ENCODE measurements around the gene KRTAP12-2. TPM values are rescaled to one million over a fixed set of nuclear protein-coding genes. Genes with fewer than 3 reads are reported as not detected.

The KRTAP12-2 gene

GRCh38 chr21:44617071-44617501 is 49.6 kb downstream of the KRTAP12-2 start:
- WGBS (ENCODE audit: extremely low coverage, insufficient coverage, low lambda C conversion rate) = no CpG with 5 or more reads among the region's 8 CpGs
- H3K4me2 ChIP-seq (ENCODE audit: low read length) = no peak overlapping the region
- no peaks in the 10 kb centered on the region for H3K27me3 ChIP-seq (ENCODE audit: insufficient read depth, low read length, poor library complexity)
- H2BK15ac ChIP-seq (replicated peaks; ENCODE audit: low read depth) = no peak overlapping the region
- no peak overlapping the region for H2BK5ac ChIP-seq (ENCODE audit: low read length)
- H3K36me3 ChIP-seq (ENCODE audit: control insufficient read depth, insufficient read depth, low read length) = no peaks in the 10 kb centered on the region
- DNase-seq = no peak
- no peak overlapping the region for H3K18ac ChIP-seq (ENCODE audit: low read length)
- no peak overlapping the region for H3K56ac ChIP-seq (ENCODE audit: low read length)
- H3K23ac ChIP-seq (ENCODE audit: low read length) = no peak overlapping the region
- no peak overlapping the region for H3K27ac ChIP-seq (ENCODE audit: low read depth, low read length)
- H3K9ac ChIP-seq (ENCODE audit: low read length) = no peak overlapping the region
- no peak overlapping the region for H2AK5ac ChIP-seq (ENCODE audit: low read length)
- H2BK120ac ChIP-seq (ENCODE audit: low read depth, low read length) = no peak overlapping the region
- no peaks in the 10 kb centered on the region for H3K79me2 ChIP-seq (ENCODE audit: control insufficient read depth, insufficient read depth, low read length)
- H4K8ac ChIP-seq (ENCODE audit: low read depth, low read length) = no peak overlapping the region
- no peak overlapping the region for H3K4me3 ChIP-seq (ENCODE audit: low read length)
- H4K5ac ChIP-seq (ENCODE audit: low read length) = no peak overlapping the region
- H3K4me1 ChIP-seq (ENCODE audit: control insufficient read depth, low read depth, low read length) = peaks cover 4% of the 10 kb centered on the region
- no peaks in the 10 kb centered on the region for H3K79me1 ChIP-seq (ENCODE audit: low read length)
- no peak overlapping the region for H3K4ac ChIP-seq (ENCODE audit: low read depth, low read length)

- no peak overlapping the region for H3K56ac ChIP-seq (ENCODE audit: low read length)
- WGBS (ENCODE audit: extremely low coverage, insufficient coverage, low lambda C conversion rate) = no CpG with 5 or more reads among the region's 16 CpGs
- no peak overlapping the region for H3K27ac ChIP-seq (ENCODE audit: low read depth, low read length)
- H2AK5ac ChIP-seq (ENCODE audit: low read length) = no peak overlapping the region
- H4K8ac ChIP-seq (ENCODE audit: low read depth, low read length) = no peak overlapping the region
- no peak overlapping the region for H3K4me3 ChIP-seq (ENCODE audit: low read length)
- no peak overlapping the region for H3K4ac ChIP-seq (ENCODE audit: low read depth, low read length)
- no peaks in the 10 kb centered on the region for H3K36me3 ChIP-seq (ENCODE audit: control insufficient read depth, insufficient read depth, low read length)
- H2BK15ac ChIP-seq (replicated peaks; ENCODE audit: low read depth) = no peak overlapping the region
- no peaks in the 10 kb centered on the region for H3K79me2 ChIP-seq (ENCODE audit: control insufficient read depth, insufficient read depth, low read length)
- H4K5ac ChIP-seq (ENCODE audit: low read length) = no peak overlapping the region
- no peak overlapping the region for H3K18ac ChIP-seq (ENCODE audit: low read length)
- H3K79me1 ChIP-seq (ENCODE audit: low read length) = no peaks in the 10 kb centered on the region
- no peak overlapping the region for H2BK5ac ChIP-seq (ENCODE audit: low read length)
- peaks cover 4% of the 10 kb centered on the region for H3K4me1 ChIP-seq (ENCODE audit: control insufficient read depth, low read depth, low read length)
- no peak overlapping the region for H2BK120ac ChIP-seq (ENCODE audit: low read depth, low read length)
- no peak overlapping the region for H3K4me2 ChIP-seq (ENCODE audit: low read length)
- H3K27me3 ChIP-seq (ENCODE audit: insufficient read depth, low read length, poor library complexity) = no peaks in the 10 kb centered on the region
- H3K23ac ChIP-seq (ENCODE audit: low read length) = no peak overlapping the region
- H3K9ac ChIP-seq (ENCODE audit: low read length) = no peak overlapping the region
- DNase-seq = no peak
These were observed 50.2 kb downstream of the KRTAP12-2 start for GRCh38 chr21:44616591-44616926.

Small RNA genes lying within 50 kb of the gene (small RNA-seq; reads per million reads assigned to genes)
- not detected for gene KRTAP12-6P (ENCODE audit: insufficient read depth)

All from mesendoderm (in vitro differentiated cells).